CD4-positive, alpha-beta T cell treated with Interleukin-4 for 1 hour (primary cell): ENCODE measurements around the gene FAM118B.
A peak's percentile ranks its signal among the peaks of the same experiment; 100 is the strongest.
"Not testable (repeated sequence)": the region's sequence is repeated elsewhere in the genome, so short reads cannot be mapped to it uniquely, and the experiment has no call there.

Source experiments
- DNase-seq, 2 donors: peaks; one replicate each; pipeline ENCODE4 v3.0.0-alpha.2; 2020 to 2022

FAM118B gene

DNA sequence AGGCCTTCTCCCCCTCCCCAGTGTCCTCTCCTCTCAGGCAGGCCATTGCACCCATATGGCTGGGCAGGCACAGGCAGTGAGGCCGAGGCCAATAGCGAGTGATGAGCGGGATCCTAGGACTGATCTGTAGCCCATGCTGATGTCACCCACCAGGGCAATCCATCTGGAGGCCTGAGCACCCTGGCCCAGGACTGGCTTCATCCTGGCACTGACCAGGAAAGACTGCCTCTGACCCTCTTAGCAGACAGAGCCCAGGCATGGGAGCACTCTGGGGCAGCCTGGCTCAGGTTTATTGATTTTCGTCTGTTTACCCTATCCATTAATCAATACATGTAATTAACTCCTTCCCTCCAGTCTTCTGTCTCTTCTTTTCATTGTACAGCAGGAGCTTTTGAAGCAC, 66.2 kb downstream of the FAM118B start:
- DNase-seq, result no peak

DNA sequence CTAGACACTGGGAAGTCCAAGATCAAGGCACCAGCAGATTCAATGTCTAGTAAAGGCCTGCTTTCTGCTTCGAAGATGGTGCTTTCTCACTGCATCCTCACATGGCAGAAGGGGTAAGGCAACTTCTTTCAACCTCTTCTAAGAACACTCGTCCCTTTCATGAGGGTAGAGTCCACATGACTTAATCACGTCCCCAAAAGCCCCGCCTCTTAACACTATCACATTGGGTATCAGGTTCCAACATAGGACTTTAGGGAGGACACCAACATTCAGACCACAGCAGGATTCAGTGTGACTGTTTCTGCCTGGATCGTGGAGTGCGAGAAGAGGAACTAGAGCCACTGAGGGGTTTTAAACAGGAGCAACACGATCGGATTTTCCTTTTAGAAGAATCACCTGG, 67.6 kb downstream of the FAM118B start:
- no peak for DNase-seq

DNA sequence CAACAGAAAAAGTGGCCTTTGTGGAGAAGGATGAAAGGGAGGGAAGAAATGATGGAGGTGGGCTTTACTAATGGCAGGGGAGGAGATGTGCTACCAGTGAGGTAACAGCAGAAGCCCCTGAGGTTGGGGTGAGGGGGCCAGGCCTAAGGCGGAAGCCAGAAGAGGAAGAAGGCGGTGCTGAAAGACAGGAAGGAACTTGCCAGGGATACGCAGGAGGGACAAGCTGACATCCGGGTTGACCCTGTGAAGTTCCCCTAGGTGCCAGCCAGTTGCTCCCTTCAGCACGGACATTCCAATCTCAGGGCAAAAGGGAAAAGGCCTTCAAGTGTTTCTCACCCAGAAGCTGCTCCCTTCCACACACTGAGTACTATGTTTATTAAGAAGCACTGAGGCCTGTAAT, 69.0 kb downstream of the FAM118B start:
- peak; percentile 12 to 35 for DNase-seq

DNA sequence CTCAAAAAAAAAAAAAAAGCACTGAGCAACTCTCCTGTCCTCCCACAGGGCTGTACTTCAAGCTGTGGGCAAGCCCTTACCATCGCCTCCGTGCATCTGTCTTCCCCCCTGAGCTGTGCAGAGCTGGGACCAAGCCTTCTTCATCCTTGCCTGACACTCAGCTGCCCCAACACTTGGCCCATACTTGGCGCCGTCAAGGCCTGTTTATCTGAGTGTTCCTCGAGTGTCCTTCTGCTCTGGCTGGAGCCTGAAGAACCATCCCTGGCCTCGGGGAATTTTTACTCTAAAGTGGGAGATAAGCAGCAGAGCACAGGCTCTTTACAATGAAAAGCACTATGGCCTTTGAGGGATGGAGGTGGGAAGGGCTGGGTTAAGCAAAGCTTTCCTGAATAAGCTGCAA, 69.7 kb downstream of the FAM118B start:
- no peak for DNase-seq

DNA sequence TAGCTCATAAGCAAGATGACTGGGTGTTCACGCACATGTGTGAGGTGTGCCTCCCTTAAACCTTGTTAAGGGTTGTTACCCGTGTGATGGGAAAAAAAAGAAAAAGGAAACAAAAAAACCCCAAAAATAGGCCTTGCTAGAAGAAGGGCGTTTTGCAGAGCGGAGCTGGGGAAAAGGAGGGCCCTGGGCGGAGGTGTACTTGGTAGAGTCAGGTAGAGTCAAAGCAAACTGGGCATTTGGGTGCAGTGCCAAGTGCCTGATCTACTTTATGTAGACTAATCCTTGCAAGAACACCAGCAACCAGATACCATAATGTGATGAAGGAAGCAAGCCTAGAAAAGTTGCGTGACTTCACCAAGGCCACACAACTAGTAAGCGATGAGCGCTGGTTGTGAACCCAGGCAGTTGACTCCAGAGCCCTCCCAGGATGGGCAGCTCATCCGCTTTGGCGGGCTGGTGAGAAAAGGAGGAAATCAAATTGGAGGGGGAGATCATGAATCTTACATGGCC, 70.1 kb downstream of the FAM118B start:
- no peak for DNase-seq

DNA sequence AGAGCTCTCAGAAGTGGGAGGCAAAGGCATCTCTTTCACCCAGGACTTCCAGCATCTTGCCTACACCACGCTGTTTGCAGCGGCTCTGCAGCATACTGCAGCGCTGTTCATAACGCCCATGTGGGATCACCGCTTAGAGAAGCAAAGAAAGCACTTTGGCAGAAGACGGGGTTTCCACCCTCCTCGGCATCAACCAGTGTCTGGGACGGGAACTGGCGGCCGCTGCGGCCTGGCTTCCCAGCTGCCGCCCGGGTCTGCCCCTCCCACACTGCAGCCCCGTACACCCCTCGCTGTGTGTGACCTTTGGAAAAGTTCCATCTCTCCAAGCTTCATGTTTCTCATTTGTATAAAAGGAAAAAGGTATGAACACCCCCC, 70.8 kb downstream of the FAM118B start:
- DNase-seq, result peak; percentile 29 to 34

DNA sequence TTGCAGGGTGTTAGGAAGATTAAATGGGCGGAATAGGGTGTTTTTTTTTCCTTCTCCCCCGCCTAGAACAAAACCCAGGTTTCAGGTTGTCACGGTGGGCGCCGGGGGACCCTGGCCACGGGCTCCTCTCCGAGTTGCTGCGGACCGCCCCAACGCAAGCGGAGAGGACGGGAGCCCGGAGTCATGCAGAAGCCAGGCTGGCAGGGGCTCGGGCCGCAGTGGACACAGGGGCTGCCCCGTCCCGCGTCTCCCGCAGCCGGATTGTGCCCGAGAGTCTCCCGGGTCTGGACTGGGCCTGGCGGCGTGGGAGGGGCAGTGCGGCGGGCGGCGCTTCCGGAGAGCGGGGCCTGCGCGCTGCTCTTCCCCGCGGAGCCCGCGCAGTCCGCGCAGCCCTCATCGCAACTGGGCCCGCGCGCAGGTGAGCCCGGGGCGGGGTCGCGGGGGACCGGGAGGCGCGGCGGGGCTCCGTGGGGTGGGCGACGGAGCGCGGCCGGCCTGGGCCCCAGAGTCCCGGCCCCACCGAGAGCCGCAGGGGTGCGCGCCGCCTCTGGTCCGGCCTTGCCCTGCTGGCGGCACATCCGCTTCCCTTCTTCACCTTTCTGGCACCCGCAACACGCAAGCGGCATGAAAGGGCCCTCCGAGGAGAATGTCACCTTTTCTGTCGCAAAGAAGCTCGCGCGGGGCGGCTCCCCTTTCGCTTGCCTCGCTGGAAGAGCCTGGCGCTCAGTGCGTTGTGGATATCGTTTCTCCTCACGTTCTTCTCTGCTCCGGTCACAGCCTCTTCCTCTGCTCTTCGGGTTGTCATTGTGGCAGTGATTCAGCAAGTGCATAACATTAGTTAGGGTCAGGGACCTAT, 71.4 kb downstream of the FAM118B start, which contains the start of gene TIRAP:
Gene TIRAP, plus strand, starts transcription at position 358 of the 856 bp plus-strand sequence. CDS start 7,802 bp downstream, outside the sequence.
- DNase-seq, result peak; percentile 54 to 67

DNA sequence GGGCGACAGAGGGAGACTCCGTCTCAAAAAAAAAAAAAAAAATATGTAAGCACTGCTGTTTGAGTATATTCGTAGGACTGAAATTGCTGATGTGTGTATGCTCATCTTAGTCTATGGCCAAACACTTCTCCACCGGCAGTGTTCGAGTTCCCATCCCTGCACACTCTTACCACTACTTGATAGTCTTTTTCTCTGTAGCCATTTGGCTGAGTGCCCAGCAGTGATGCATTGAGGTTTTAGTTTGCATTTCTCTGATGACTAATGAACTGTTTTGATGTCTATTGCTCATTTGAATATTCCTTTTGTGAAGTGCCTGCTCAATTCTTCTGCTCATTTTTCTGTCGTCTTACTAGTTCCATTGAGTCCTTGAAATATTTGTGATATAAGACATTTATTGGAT, 73.2 kb downstream of the FAM118B start:
- peak; percentile 75 to 84 for DNase-seq

DNA sequence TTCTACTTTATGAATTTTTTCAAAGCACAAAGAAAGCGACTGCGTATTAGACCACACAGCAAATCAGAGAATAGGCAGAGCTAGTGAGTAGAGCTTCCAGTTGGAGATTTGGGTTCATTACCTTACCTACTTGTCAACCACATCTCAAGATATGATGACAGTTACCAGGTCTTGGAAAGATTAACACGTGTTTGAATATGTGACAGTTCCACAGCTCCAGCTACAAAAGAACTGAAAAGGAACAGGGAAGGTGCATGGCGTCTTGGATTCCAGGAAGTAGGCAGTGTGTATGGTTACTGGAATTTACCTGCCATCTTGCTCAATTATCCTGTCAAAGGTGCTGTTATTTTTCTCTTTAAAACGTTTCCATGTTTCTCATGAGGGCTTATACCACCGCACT, 76.7 kb downstream of the FAM118B start:
- DNase-seq, result no peak

DNA sequence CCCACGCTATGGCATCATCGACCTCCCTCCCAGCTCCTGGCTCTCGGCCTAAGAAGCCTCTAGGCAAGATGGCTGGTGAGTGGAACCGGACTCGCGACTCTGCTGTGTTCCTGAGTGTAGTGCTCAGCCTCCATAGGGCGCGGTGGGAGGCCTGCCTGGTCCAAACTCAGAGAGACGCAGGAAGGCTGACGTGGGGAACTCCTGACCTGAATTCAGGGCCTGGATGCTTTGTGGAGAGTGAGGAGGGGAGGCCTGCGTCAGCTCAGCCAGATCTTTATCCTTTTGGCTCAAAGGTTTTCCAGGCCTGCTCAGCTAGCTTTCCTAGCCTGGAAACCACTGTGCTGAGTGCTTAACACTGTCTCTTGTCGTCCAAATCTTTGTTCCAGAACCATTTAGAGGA, 79.3 kb downstream of the FAM118B start:
- no peak for DNase-seq

DNA sequence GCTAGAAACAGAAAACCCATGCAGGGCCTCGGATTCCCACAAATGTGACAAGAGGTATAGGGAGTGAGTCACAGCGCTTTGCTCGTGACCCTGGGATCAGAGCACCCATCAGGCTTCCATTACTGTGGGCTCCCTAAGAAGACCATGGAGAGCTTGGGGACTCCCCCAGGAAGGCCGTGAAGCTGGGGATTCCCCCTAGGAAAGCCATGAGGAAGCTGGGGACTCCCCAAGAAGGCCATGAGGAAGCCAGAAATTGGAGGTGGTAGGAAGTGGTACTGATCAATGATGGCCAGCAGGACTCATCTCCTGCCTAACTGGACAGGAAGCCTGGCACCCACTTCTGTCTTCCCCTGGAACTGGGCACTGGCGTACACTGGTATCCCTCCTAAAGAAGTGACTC, 82.1 kb downstream of the FAM118B start:
- DNase-seq, result no peak

DNA sequence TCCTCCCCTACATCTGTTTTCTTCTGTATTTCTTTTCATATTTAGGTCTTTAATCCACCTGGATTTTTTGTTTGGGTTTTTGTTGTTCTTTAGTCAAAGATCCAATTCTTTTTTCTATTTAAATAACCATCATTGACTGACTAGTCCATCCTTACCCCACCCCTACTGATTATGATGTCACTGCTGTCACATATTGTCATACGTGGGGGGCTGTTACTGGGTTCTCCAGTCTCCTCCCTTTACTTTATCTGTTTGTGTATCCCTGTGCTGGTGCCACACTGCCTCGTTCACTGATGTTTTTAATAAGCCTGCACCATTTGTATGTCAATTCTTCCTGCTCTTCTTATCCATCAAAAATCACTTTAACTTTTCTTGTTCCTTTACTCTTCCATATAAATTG, 85.4 kb downstream of the FAM118B start:
- no peak for DNase-seq

DNA sequence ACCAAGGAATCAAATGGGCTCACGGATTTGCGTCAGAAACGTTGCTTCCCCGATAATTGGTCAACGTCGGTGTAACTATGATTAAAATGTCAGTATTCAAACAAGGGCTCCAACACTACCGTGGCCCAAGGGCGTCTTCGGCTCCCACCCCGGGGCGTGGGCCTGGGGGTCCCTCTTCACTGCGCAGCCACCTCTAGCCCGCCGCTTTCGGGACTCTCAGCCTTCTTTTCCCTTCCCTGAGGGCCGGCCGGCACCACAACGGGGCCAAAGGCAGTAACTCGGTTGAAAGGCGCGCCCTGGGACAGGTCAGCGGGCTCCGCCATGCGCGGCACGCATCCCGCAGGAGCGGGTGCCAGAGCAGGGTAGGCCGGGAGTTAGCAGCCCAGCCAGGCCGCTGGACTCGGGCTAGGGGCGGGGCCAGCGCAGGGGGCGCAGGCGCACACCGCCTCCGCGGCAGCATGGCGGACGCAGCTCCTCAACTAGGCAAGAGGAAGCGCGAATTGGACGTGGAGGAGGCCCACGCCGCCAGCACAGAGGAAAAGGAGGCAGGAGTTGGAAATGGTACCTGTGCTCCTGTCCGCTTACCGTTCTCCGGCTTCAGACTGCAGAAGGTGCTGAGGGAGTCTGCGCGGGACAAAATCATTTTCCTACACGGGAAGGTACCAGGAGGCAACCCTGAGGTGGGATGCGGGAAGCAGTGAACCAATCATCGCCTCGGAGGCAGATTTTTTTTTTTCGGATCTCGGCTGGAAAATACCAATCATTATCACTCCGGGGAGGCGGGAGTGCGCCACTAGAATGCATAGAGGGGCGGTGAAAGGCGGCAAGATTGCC, 92.3 kb downstream of the FAM118B start, which contains the start of gene DCPS:
Gene DCPS, plus strand, starts transcription at position 438 of the 834 bp plus-strand sequence. Its CDS starts 21 bp downstream, at position 459.
- peak; percentile 87 to 88 for DNase-seq

DNA sequence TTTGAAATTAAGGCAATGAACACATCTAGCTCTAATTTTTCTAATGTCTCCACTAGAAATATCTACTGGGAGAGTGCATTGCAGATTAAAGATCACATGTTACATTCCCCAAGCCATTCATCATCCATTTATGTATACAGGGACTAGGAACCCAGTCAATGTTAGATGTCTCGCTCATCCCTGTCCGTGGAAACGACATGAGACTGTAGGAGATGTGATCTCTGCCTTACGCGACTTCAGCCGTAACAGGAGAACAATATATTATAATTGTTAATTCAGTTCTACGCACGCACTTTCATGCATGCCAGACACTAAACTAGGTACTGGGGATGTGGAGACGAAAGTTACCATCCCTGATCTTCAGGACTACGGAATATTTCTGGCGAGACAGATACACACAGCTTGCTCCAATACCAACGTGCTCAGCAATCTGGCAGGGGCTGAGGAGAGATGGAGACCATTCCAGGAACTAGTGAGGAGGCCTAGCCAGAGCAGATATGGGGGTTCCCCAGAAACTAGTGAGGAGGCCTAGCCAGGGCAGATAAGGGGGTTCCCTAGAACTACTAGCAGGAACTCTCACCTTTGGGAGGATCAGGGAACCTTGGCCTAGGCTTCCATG, 93.0 kb downstream of the FAM118B start:
- no peak for DNase-seq

DNA sequence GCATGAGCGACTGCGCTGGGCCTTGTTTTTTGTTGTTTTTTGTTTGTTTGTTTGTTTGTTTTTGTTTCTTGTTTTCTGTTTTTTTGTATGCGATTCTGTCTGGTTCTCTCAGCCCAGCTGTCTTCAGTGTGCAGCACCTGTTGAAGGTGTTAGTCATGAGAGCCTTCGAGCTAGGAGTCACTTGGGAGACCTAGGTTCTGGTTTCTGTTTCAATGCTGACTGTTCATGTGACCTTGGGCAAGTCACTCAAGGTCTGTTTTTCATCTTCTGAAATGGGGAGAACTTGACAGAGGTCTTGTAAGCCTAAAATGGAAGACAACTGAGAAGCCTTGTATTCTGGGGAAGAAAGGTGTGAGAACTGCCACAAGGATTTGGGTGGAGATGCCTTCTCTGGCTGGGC, 94.1 kb downstream of the FAM118B start:
- DNase-seq, result no peak

DNA sequence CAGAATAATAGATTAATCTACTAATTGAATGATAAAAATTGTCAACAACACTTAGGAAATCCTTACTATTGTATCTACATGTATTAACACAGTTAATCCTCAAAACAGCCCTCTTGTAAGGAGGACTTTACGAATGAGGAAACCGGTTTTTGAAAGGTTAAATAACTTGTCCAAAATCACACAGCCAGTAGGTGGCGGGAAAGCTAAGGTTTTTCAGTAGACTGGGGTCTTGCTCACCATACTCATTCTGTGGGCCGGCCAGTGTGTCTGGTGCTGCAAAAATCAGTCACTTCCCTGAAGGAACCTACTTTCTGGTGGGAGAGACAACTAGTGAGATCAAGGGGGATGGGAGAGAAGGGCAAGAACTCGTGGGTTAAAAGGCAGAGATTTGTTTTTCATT, 96.1 kb downstream of the FAM118B start:
- no peak for DNase-seq

DNA sequence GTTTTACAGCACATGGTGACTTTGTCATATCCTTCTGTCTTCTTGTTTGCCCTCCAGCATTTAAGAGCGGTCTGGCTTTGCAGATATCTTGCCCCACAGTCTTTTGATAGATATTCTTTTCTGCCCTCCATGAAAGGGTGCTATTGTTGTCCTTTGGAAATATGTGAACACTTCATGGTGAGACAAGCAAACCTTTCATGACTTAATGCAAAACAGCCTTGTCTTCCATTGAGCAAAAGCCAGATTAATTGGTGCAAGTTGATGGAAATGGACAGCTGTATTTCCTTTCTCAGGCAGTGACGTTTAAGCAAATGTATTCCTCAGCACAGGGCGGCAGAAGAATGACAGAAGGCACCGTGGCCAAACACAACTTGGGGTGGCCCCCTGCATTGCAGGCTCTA, 96.7 kb downstream of the FAM118B start:
- no peak for DNase-seq

DNA sequence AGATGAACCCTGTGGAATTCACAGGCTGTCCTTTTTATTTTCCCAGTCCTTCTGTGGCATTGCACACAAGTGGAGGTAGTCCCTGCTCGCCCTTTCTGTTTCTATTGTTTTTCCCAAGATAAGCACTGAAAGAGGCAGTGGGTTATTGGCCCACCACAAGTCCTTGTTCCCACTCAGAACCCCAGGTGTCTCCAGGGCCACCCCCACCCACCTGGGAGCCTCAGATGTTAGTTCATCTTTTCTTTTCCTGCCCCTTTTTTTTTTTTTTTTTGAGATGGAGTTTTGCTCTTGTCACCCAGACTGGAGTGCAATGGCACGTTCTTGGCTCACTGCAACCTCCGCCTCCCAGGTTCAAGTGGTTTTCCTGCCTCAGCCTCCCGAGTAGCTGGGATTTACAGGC, 97.2 kb downstream of the FAM118B start:
- not testable (repeated sequence) for DNase-seq

DNA sequence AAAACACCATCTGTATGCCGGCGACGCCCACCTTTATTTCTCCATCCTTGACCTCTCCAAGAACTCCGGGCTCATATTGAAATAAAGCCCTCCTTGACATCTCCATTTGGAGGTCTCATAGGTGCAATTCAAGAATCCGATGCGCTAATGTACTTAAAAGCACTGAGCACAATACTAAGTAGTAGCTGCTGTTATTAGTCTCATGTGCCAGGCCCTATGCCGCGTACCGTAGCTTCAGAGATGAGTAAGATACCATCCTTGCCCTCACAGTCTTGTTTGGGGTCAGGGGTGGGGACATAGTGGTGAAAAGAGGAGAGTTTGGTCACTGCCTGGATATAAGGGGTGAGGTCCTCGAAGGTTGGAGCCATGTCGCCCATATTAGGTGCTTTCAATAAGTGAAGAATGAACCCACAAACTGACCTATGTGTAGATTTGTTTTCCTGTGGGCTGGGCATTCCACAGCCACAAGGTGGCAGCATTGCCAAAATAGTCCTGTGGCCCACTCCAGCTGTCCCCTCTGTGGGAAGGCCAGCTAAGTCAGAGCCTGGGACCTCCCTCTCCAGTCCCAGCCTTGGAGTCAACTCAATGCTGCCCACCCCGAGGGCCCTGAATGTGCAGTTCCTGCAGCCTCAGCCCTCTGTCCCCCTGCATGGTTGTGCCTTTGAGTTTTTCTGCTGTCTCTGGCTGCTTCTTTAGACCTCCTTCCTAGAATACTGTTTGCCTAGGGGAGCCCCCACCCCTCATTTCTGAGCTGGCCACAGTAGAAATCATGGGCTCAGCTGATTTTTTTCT, 98.8 kb downstream of the FAM118B start:
- peak; percentile 61 to 69 for DNase-seq

DNA sequence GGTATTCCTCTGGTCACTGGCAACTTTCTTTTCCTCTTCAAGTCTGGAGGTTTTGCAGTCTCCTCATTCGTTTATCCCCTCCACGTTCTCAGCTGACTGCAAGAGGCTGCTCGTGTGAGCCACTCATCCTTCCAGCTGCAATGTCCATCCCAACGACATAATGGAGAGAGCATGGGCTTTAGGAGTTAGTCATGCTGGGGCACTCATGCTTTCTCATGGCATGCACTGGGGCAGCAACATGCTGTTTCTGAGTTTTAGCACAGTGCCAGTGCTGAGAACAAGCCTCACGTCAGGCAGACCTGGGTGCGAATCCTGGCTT, 99.4 kb downstream of the FAM118B start:
- DNase-seq, result no peak

DNA sequence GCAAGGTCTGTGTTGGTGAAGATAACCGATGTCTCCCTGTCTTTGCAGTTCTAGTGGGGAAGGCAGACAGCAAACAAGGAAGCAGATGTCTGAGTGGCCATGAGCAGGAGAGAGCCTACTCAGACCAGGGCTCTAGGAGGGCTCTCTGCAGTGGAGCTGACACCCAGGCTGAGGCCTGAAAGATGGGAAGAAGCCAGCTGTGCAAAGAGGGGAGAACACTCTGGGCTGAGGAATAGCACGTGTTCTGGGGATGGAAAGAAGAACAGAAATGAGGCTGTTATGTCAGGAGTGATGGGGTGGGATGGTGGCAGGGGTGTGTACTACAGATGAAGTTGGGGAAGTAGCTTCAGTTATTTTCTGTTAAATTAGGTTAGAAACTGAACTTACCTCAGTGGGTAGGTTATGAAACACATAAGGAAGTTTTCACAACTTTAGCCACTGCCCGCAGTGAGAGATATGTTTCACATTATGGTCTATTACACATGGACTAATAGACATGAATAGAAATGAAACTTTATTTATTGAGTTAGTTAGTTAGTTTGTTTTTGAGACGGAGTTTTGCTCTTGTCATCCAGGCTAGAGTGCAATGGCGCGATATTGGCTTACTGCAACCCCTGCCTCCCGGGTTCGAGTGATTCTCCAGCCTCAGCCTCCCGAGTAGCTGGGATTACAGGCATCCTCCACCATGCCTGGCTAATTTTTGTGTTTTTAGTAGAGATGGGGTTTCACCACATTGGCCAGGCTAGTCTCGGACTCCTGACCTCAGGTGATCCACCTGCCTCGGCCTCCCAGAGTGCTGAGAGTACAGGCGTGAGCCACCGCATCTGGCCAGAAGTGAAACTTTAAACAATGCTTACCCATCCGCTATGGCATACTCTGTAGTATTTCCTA, 100.1 kb downstream of the FAM118B start:
- DNase-seq, result no peak
